GM11168 (cell line): ENCODE results near the gene MSLN.
"Not testable (repeated sequence)": the region's sequence is repeated elsewhere in the genome, so short reads cannot be mapped to it uniquely, and the experiment has no call there.

ENCODE experiments used
- in situ Hi-C: fragments of 300-500 bp; cut with MboI; formaldehyde crosslinking; loops from one replicate; pipeline ENCODE4 v1.12.0; 2022; ENCODE audit warnings: low sequenced_read_pairs; ENCODE audit not compliant: unreplicated experiment

The MSLN gene

DNA sequence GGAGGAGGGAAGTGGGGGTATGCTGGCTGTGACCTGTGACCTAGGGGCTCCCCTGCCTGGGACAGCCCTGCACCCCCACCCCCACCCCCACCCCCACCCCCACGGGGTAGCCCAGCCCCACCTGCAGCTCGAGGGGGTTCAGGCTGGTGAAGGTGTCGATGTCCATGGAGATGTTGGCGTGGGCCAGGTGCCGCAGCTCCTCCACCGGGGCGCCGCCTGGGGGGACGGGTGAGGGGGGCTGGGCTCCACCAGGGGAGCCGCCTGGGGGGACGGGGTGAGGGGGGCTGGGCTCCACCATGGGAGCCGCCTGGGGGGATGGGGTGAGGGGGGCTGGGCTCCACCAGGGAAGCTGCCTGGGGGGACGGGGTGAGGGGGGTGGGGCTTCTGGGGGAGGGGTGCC is 9.9 kb downstream of the MSLN start:
- in situ Hi-C loops = no loop called here

DNA sequence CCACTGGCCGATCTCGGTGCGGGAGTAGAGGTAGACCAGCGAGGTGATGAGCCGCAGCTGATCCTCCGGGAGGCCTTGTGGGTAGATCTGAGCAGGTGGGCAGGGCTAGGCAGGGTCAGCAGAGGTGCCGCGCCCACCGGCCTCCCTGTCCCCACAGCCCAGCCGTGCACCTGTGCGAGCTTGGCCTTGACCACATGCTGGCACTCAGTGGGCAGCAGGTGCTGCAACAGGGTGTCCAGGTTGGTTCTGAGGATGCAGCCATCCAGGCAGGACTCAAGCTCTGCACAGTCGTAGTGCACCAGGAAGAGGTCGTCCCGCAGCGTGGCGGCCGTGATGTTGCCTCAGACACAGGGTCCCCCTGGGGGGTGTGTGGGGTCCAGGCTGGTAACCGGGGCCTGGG is 12.4 kb downstream of the MSLN start:
- in situ Hi-C loops = no loop called here

DNA sequence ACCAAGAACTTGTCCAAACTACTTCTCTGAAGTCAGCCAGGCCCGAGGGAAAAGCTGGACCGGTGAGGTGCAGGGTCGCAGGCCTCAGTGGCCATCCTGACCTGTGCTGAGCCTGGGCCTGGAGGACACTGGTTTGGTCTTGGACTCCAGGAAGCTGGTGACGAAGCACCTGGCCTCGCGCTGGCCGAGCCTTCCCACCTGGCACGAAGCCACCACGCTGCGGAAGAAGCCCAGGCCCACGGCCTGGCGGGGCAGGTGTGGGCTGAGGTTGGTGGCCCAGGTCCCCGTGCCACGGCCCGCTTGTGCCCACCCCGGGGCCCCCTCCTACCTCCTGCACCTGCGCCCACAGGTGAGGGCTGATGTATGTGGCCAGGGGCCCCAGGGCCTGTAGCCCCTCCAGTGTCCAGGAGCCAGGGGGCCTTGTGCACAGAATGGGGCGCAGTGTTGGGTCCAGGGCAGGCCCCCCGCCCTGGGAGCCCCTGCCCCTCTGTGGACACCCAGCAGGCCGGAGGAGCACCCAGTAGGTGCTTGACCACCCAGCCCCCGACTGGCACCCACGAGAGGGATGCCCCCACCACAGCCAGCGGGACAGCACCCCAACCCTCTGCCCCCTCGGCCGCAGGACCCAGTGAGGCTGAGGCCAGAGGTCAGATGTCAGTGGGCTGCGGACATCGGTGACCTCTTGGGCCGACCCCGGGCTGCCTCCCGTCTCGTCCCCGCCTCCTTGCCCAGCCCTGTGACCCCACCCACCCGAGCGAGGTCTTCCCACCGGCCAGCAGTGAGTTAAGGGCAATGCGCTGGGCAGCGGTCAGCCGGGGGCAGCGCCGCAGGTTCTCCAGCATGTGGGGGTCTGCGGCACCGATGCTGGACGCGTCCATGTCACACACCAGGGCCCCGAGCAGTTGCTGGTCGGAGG is 13.8 kb downstream of the MSLN start:
- in situ Hi-C loops = no loop called here

DNA sequence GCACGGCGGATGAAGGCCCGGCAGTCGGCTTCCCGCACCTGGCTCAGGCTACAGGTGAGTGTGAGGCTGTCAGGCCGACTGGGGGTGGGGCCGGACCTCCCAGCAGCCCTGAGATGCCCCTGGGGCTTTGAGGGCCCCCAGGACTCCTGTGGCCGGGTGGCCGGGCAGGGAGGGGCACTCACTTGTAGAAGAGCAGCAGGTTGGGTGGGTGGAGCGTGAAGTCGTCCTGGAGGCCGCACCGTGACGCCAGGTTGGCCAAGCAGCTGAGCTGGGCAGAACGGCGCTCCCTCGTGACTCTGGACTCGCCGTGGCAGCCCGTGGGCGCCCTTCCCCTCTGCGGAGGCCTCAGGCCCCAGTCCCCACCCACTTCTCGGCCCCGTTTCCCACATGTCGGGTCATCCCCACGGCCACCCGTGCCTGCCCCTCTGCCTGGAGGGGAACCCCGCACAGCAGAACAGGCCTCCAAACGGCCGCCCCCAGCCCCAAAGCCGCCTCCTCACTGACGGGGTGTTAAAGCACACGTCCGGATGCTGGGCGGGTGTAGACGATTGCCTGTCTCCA is 14.8 kb downstream of the MSLN start:
- in situ Hi-C loops = no loop called here

DNA sequence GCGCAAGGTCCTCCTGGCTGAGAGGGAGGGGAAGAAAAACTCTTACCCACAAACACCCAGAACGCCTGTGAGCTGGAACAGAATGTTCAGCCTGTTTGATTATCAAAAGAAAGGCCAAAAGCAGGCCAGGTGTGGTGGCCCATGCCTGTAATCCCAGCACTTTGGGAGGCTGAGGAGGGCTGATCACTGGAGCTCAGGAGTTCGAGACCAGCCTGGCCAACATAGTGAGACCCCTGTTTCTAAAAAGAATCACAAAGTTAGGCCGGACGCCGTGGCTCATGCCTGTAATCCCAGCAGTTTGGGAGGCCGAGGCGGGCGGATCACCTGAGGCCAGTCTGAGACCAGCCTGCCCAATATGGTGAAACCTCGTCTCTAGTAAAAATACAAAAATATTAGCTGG is 15.8 kb downstream of the MSLN start:
- in situ Hi-C loops = not testable (repeated sequence)

DNA sequence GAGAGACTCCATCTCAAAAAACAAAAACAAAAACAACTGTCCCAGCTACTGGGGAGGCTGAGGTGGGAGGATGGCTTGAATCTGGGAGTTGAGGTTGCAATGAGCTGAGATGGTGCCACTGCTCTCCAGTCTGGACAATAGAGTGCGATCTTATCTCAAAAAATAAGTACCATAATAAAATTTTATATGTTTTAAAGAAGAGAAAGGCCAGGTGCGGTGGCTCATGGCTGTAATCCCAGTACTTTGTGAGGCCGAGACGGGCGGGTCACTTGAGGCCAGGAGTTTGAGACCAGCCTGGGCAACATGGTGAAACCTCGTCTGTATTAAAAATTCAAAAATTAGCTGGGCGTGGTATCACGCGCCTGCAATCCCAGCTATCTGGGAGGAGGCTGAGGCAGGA is 16.3 kb downstream of the MSLN start:
- in situ Hi-C loops = no loop called here

DNA sequence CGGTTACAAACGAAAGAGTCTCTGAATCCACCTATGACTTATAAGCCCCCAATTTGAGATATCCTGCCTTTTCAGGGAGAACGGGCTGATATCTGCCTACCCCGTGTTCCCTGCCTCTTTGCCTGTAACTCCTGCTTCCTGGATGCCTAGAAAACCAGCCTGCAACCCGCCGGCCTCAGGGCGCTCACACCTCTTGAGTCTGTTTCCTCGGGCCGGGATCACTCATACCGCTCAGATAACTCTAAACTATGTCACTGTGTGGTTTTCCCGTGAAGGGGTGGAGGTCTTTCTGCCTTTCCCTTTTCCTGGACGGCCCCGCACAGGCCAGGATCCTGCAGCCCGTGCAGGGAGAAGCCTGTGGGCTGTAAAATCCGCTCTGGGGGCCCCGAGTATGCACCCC is 17.3 kb downstream of the MSLN start:
- in situ Hi-C loops = no loop called here

DNA sequence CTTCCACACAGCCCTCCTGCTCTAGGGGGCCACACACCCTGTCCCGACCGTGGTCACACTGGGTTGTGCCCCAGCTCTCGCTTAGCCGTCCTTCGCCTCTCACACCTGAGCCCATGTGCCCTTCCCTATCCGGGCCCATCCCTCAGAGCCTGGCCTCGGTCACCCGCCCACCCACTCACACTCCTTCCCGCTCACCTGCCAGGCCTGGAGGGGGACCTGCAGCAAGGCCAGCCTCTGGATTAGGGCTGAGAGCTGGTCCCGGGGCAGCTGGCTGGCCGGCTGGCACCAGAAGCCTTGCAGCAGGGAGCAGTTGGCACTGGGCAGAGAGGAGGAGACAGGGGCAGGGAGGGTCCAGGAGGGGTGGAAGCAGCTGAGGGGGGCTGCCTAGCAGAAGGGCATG is 17.9 kb downstream of the MSLN start:
- in situ Hi-C loops = no loop called here

DNA sequence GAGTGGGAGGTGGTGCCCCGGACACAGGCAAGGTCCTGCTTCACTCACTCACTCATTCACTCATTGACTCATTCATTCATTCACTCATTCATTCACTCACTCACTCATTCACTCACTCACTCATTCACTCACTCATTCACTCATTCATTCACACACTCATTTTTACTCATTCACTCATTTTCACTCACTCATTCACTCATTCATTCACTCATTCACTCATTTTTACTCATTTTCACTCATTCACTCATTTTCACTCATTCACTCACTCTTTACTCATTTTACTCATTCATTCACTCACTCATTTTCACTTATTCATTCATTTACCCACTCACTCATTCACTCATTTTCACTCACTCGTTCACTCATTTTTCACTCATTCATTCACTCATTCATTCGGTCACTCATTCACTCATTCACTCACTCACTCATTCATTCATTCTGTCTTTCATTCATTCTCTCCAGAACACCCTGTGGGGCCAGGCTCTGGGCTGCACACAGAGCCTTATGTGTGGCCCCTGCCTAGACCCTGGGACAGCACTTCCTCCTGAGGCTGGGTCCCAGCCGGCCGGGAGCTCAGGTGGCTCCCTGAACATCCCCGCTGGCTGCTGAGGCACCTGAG is 18.5 kb downstream of the MSLN start:
- in situ Hi-C loops = no loop called here

DNA sequence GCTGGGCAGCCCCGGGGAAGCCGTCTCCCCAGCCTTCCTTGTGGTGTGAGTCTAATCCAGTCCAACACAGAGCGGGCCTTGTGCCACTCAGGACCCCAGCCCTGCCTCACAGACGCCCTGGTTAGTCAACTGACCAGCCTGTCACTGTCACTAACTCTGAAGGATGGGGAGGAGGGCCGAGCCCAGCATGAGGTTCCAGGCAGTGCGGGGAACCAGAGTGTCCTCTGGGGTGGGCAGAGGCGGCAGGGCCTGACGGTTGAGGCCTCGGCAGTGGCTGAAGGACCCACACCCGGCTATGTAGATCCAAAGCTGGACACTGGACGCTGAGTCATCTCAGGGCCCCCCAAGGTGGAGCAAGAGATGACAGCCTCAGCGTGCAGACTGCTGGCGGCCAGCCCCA is 19.0 kb downstream of the MSLN start:
- in situ Hi-C loops = no loop called here

DNA sequence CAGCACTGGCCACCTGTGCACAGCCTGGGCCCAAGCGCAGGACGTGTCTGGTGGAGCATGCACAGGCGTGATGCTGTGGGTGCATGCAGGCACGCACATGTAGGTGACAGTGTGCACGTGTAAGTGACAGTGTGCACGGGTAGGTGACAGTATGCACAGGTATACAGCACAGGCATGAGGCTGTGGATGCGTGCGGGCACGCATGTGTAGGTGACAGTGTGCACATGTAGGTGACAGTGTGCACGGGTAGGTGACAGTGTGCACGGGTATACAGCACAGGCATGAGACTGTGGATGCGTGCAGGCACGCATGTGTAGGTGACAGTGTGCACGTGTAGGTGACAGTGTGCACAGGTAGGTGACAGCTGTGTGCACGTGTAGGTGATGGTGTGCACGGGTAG is 19.8 kb downstream of the MSLN start:
- in situ Hi-C loops = no loop called here

DNA sequence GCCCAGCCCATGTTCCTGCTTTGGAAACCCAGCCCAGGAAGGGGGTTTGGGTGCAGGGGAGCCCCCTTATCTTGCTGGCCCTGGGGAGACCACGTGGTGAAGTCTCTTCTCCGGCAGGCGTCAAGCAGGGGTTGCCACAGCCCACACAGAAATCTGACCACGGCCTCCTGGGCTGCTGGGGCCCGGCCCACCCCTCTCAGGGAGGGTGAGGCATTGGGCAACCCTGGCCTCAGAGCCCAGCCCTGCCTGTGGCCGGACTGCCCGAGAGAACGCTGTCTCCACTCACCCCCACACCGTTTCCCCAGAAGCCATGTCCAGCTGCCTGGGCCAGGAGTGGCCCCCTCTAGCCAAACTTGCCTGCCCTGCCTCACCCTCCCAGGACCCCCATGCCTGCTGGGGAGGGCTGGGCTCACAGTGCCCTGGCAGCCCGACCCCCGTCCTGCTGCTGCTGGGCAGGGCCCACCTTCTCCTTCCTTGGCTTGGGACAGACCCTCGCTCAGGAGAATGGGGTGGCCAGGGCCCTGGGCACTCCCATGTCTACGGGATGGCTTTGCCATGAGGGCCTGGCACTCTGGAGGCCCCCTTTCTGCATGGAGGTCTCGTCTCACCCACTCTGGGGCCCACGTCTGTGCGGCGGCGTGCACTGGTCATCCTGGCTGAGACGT is 20.9 kb downstream of the MSLN start:
- in situ Hi-C loops = no loop called here

DNA sequence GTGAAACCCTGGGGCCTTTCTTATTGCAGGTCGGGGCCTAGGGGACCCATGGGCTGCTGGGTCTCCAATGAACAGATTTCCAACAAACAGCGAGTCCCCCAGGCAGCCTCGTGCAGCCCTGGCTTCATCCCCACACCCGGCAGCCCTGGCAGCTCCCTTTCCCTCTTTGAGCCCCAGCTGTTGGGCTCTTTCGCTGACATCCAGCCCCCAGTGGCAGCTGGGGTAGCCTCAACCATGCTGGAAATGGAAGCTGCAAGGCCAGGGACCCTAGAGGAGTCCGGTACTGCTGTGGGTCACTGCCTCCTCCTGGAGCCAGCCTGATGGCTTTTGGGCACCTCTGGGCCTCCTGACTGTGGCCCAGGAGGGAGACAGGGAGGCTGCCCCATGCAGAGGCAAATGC is 21.7 kb downstream of the MSLN start:
- in situ Hi-C loops = no loop called here

DNA sequence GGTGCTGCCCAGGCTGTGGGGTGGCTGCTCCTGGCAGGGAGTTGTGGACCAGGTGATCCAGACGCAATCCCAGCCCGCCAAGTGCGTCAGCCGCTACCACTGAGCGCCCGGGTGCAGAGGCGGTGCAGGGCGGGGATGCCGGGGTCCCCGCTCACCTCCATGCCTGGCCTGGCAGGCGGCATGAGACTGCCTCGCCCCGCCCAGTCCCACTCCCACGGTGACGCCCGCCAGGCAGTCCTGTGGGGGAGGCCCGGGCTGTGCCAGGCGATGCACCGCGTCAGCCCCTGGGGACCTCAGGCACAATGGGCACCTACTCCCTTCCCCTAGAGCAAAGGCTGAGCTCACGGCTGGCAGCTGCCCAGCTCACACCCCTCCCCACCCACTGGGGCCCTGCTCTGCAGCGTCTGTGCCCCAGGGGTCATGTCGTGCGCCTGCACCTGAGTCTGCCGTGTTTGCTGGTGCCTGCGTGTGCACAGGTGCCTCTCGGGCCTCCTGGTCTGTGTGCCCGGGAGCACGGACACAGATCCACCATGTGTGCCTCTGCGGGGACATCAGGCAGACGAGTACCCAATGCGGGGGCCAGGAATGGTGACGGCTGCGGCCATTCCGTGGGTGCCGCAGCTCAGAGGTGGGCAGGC is 22.4 kb downstream of the MSLN start:
- in situ Hi-C loops = no loop called here

DNA sequence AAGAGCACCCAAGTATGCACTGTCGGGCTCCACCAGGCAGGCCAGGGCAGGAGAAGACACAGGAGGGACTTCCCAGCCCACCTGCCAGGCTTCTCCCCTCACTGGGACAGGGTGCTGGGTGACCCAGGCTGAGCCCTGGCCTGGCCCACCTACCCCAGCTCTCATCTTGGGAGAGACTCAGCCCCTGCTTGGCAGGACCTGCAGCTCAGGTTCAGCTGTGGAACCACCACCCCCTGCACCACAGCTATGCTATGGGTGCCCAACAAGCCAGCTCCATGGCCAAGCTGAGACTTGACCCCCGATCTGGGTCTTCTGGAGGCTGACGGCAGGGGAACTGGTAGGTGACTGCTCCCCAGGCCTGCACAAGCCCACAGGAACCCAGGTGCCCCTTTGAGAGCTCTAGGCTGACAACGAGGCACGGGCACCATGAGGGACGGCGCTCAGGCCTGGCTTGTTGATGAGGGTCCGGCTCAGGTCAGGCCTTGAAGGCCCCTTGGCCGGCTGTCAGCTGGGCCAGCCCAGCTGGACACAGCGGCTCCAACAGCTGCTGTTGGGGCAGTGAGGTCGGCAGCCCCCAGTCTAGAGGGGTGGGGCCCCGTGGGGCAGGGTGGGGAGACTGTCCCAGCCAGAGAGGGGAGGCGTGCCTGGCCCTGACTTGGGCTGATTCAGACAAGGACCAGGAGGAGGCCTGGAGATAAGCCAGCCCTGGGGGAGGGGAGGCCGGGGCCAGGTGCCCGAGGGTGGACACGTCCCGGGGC is 23.0 kb downstream of the MSLN start:
- in situ Hi-C loops = no loop called here

DNA sequence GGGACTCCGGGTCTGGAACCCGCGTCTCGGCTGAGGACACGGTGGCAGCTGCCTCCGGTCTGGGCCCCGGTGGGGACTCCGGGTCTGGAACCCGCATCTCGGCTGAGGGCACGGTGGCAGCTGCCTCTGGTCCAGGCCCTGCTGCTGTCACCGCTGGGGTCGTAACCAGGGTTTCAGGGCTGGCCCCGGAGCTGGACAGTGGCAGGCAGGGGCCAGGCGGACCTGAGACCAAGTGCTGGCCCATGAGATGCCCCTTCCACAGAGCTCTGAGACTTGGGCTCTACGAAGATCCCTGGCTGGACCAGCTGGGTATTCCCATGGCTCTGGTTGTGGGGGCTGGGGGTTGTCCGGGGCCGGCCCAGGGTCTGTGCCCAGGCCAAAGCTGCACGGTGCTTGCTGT is 23.9 kb downstream of the MSLN start:
- in situ Hi-C loops = no loop called here

DNA sequence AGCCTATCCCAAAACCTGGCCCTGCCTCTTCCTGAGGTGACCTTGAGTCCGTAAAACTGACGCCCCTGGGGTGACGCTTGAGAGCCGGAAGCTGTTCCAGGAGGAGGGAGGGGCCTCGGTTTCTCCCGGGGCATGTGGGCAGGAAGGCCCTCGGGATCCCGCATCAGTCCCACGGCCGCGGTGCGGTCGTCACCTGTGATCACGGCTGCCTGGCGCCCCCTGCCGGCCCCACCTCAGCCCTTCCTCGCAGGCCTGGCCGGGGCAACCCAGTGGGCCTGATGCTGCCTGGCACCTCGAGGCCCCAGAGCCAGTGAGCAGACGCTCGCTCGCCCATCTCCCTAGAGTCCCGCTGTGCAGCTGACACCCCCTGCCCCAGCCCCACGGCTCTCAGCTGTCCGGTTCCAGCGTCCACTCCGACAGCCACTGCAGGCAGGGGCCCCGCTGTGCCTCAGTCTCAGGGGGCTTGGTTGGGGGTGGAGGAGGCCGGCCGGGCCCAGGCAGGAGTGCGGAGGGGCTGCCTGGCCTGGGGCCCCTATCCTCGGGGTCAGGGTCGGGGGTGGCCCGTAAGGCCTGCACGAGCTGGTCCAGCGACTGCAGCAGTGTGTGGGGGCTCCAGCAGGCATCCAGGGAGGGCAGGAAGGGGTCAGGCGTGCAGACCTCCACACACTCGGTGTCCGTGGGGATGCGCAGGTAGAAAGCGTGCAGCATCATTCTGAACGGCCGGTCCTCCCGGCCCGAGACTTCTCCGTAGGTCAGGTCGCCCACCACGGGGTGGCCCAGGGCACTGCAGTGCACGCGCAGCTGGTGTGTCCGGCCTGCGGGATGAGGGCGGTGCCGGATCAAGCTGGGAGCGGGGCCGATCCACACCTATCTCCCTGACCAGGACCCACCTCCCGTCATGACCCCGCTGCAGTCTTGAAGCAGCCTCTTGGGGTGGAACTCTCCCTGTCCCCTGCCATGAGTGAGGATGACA is 25.3 kb downstream of the MSLN start:
- in situ Hi-C loops = loop anchor here (5.0 kb wide), 1 partner anchor 74 kb away; no protein-coding TSS in a partner anchor

DNA sequence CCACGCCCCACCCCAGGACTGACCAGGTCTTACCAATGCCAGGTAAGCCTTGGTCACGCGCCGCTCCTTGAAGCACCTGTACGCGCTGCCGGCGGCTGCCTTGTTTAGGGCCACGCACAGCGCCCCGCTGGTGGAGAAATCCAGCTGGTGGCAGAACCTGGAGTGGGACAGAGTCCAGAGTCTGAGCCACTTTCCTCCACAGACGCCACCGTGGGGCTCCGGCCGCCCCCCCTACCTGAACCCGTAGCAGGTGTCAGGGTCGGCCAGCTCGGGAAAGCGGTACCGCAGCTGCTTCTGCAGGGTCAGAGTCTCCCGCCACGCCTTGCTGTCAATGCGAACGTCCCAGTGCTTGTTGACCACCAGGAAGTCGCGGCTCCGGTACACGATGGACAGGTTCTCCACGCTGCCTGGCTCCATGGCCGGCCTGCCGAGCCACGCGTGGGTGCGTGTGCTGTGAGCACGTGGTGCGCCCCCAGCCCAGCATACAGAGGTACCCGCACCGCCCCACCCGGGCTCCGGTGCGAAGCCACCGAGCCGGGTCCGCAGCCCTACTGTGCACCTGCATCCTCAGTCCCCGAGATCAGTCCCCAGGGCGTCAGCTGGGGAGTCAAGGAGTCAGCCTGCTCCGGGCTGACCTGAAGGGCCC is 26.9 kb downstream of the MSLN start:
- in situ Hi-C loops = loop anchor here (5.0 kb wide), 1 partner anchor 75 kb away; no protein-coding TSS in a partner anchor
